H1 (cell line): ENCODE measurements around the gene ADARB2. TPM values are rescaled to one million over a fixed set of nuclear protein-coding genes. Genes with fewer than 3 reads are reported as not detected.

ENCODE experiments used
- CTCF ChIA-PET: fragments of 300-600 bp; sonication (Branson Sonifier 250); formaldehyde crosslinking; loops from one replicate; lab custom pipeline; 2021; ENCODE audit not compliant: partially characterized antibody; lab: Charles Lee
- POLR2A ChIA-PET: fragments of 300-600 bp; sonication (Branson Sonifier 250); formaldehyde crosslinking; loops from one replicate; lab custom pipeline; 2021; ENCODE audit warnings: inconsistent platforms; ENCODE audit not compliant: partially characterized antibody; lab: Charles Lee
- DNase-seq, 2 experiments: peaks; one replicate each; pipeline versions ENCODE4 v3.0.0 to v3.0.0-alpha.2; 2010 to 2022; ENCODE audit warnings: low spot score in 2 of 2, low read depth in 1 of 2, mixed read lengths in 1 of 2
- FAIRE-seq: peaks from 2 replicates; lab custom pipeline; 2011; peaks lifted over from hg19 to GRCh38; lab: Jason Lieb, UNC
- H2AFZ ChIP-seq: 2 replicates; pipeline ENCODE4 v1.8.1; 2012; ENCODE audit warnings: low read length, inconsistent platforms
- H2AK5ac ChIP-seq: 2 replicates; pipeline ENCODE4 v1.6.1; 2013; ENCODE audit warnings: low read depth, low read length
- H2BK120ac ChIP-seq: replicated peaks from 2 replicates; pipeline ENCODE3; 2013; ENCODE audit warnings: low read depth, low read length, inconsistent platforms
- H2BK12ac ChIP-seq: 2 replicates; pipeline ENCODE4 v1.6.1; 2013; ENCODE audit warnings: low read depth, low read length
- H2BK15ac ChIP-seq: 2 replicates; pipeline ENCODE4 v1.6.1; 2013; ENCODE audit warnings: low read length
- H2BK20ac ChIP-seq: 2 replicates; pipeline ENCODE4 v1.6.1; 2013; ENCODE audit warnings: low read length
- H2BK5ac ChIP-seq: 2 replicates; pipeline ENCODE4 v1.6.1; 2013; ENCODE audit warnings: low read depth, low read length
- H3K14ac ChIP-seq: 2 replicates; pipeline ENCODE4 v1.6.1; 2013; ENCODE audit warnings: inconsistent platforms; ENCODE audit not compliant: insufficient read length
- H3K18ac ChIP-seq: 2 replicates; pipeline ENCODE4 v1.6.1; 2013; ENCODE audit warnings: low read length; ENCODE audit errors: extremely low read depth
- H3K23ac ChIP-seq: 2 replicates; pipeline ENCODE4 v1.6.1; 2013; ENCODE audit warnings: inconsistent platforms; ENCODE audit not compliant: insufficient read length
- H3K23me2 ChIP-seq: 2 replicates; pipeline ENCODE4 v1.6.1; 2013; ENCODE audit warnings: low read depth, low read length
- H3K27ac ChIP-seq: 2 replicates; pipeline ENCODE4 v1.6.1; 2011; ENCODE audit warnings: low read depth, low read length, inconsistent platforms
- H3K27me3 ChIP-seq, 4 experiments: replicated peaks in 1 of 4; 1 replicate in 1 of 4; 2 replicates in 3 of 4; pipeline versions ENCODE4 v1.6.1 to v1.8.1; 2011 to 2013; ENCODE audit warnings: low read length in 3 of 4, mild to moderate bottlenecking in 3 of 4, inconsistent platforms in 2 of 4, mixed read lengths in 2 of 4, moderate library complexity in 1 of 4; ENCODE audit not compliant: control insufficient read depth in 3 of 4, insufficient read depth in 3 of 4; ENCODE audit errors: extremely low read depth in 1 of 4
- H3K36me3 ChIP-seq, 4 experiments: 2 replicates each; pipeline versions ENCODE4 v1.6.1 to v1.8.1; 2011 to 2013; ENCODE audit warnings: mild to moderate bottlenecking in 4 of 4, low read length in 3 of 4, moderate library complexity in 2 of 4, control low read depth in 1 of 4, inconsistent platforms in 1 of 4; ENCODE audit not compliant: insufficient read depth in 4 of 4, control insufficient read depth in 2 of 4
- H3K4ac ChIP-seq: replicated peaks from 2 replicates; pipeline ENCODE3; 2013; ENCODE audit warnings: low read length, low read depth, mixed read lengths, inconsistent platforms; ENCODE audit not compliant: insufficient read length
- H3K4me1 ChIP-seq, 4 experiments: replicated peaks in 1 of 4; 1 replicate in 1 of 4; 2 replicates in 3 of 4; pipeline versions ENCODE4 v1.6.1 to v1.8.1; 2011 to 2013; ENCODE audit warnings: low read length in 3 of 4, inconsistent platforms in 2 of 4, mixed read lengths in 1 of 4; ENCODE audit not compliant: insufficient read depth in 4 of 4, control insufficient read depth in 3 of 4
- H3K4me2 ChIP-seq, 2 experiments: 2 replicates each; pipeline versions ENCODE4 v1.6.1 to v1.8.1; 2011 to 2013; ENCODE audit warnings: low read depth in 2 of 2, low read length in 2 of 2, control low read depth in 1 of 2, inconsistent platforms in 1 of 2, mild to moderate bottlenecking in 1 of 2; ENCODE audit not compliant: insufficient read depth in 1 of 2
- H3K4me3 ChIP-seq, 4 experiments: fragments of 200-600, 300-600 bp in 1 of 4; sonication (generic), shearing (Covaris generic), sonication (Bioruptor Twin) in 1 of 4; 2 replicates each; pipeline versions ENCODE4 v1.5.1 to v1.8.1; 2011 to 2016; ENCODE audit warnings: low read length in 4 of 4, low read depth in 3 of 4, control low read depth in 2 of 4, inconsistent platforms in 2 of 4, mild to moderate bottlenecking in 2 of 4, mixed read lengths in 1 of 4, moderate library complexity in 1 of 4; ENCODE audit not compliant: insufficient read depth in 2 of 4; ENCODE audit errors: extremely low read depth in 1 of 4
- H3K56ac ChIP-seq: replicated peaks from 2 replicates; pipeline ENCODE3; 2013; ENCODE audit warnings: low read depth, mild to moderate bottlenecking, mixed read lengths, low read length, inconsistent platforms; ENCODE audit not compliant: insufficient read length
- H3K79me1 ChIP-seq: 2 replicates; pipeline ENCODE4 v1.6.1; 2013; ENCODE audit warnings: low read depth, low read length, control low read depth
- H3K79me2 ChIP-seq, 2 experiments: 2 replicates each; pipeline versions ENCODE4 v1.6.1 to v1.8.1; 2012 to 2013; ENCODE audit warnings: low read length in 2 of 2, mild to moderate bottlenecking in 2 of 2, inconsistent platforms in 1 of 2; ENCODE audit not compliant: insufficient read depth in 2 of 2, control insufficient read depth in 1 of 2
- H3K9ac ChIP-seq, 4 experiments: replicated peaks in 1 of 4; 1 replicate in 1 of 4; 2 replicates in 3 of 4; pipeline versions ENCODE4 v1.6.1 to v1.8.1; 2011 to 2013; ENCODE audit warnings: low read depth in 3 of 4, low read length in 3 of 4, control low read depth in 2 of 4, mild to moderate bottlenecking in 2 of 4, moderate library complexity in 2 of 4, inconsistent platforms in 1 of 4; ENCODE audit errors: extremely low read depth in 1 of 4
- H3K9me3 ChIP-seq, 2 experiments: 2 replicates each; pipeline versions ENCODE4 v1.6.1 to v1.8.1; 2012 to 2013; ENCODE audit warnings: mild to moderate bottlenecking in 2 of 2, moderate library complexity in 2 of 2, control low read depth in 1 of 2, inconsistent platforms in 1 of 2, low read depth in 1 of 2, low read length in 1 of 2, mixed read lengths in 1 of 2; ENCODE audit not compliant: insufficient read depth in 2 of 2
- H4K20me1 ChIP-seq, 2 experiments: replicated peaks in 1 of 2; 2 replicates each; pipeline versions ENCODE3 to v1.8.1; 2011 to 2013; ENCODE audit warnings: inconsistent platforms in 2 of 2, low read length in 2 of 2, mild to moderate bottlenecking in 1 of 2; ENCODE audit not compliant: insufficient read depth in 2 of 2, control insufficient read depth in 1 of 2
- H4K5ac ChIP-seq: 2 replicates; pipeline ENCODE4 v1.6.1; 2013; ENCODE audit warnings: low read length, low read depth, mixed read lengths, inconsistent platforms; ENCODE audit not compliant: insufficient read length
- H4K8ac ChIP-seq: 2 replicates; pipeline ENCODE4 v1.8.0; 2013; ENCODE audit warnings: mild to moderate bottlenecking, moderate library complexity, low read length, inconsistent platforms; ENCODE audit not compliant: insufficient read depth; ENCODE audit errors: extremely low read depth
- H4K91ac ChIP-seq: replicated peaks from 2 replicates; pipeline ENCODE3; 2013; ENCODE audit warnings: low read length, mixed read lengths, inconsistent platforms; ENCODE audit not compliant: insufficient read length
- KDM1A ChIP-seq: fragments of 200-600, 300-600 bp; sonication (generic); IDR thresholded peaks from 2 replicates; pipeline ENCODE4 v1.7.1; 2016; ENCODE audit warnings: mild to moderate bottlenecking, low read length, borderline replicate concordance
- KDM4A ChIP-seq: IDR thresholded peaks from one replicate; pipeline ENCODE4 v1.7.1; 2012; ENCODE audit warnings: low read depth, mild to moderate bottlenecking, moderate library complexity, low read length, inconsistent platforms; ENCODE audit not compliant: severe bottlenecking
- KDM5A ChIP-seq: fragments of 200-600 bp; IDR thresholded peaks from 2 replicates; pipeline ENCODE4 v1.7.1; 2012; ENCODE audit warnings: mild to moderate bottlenecking, low read length, inconsistent platforms, mixed read lengths
- TCF12 ChIP-seq: IDR thresholded peaks from 2 replicates; pipeline ENCODE4 v1.6.1; 2011; ENCODE audit warnings: low read depth, mild to moderate bottlenecking, low read length
- ZNF274 ChIP-seq: IDR thresholded peaks from 2 replicates; pipeline ENCODE4 v1.7.0; 2012; ENCODE audit warnings: low read length, borderline replicate concordance; ENCODE audit errors: extremely low read depth
- WGBS, 2 experiments: shearing (Covaris generic) in 1 of 2; methylation state at CpG; one replicate each; pipeline versions ENCODE4 v1.1.6 to v1.1.7; 2013 to 2015; ENCODE audit warnings: low lambda C conversion rate in 2 of 2, mixed read lengths in 2 of 2, inconsistent platforms in 1 of 2, low coverage in 1 of 2, missing lambda C conversion rate in 1 of 2; ENCODE audit not compliant: insufficient replicate concordance in 2 of 2, insufficient coverage in 1 of 2, insufficient read length in 1 of 2; ENCODE audit errors: extremely low coverage in 1 of 2, missing lambda C conversion rate in 1 of 2; 5-methylcytosine and 5-hydroxymethylcytosine counted together
- polyA plus RNA-seq, 7 experiments: library from polyadenylated mRNA; depleted of rRNA in 3 of 7; stranded (reverse) in 5 of 7; unstranded in 2 of 7; fragments of >200 nt in 5 of 7; fragments of 200-250 nt in 2 of 7; gene quantifications; 1 replicate in 5 of 7; 2 replicates in 1 of 7; 4 replicates in 1 of 7; pipeline versions ENCODE4 v1.2.1 to v1.2.3, GENCODE V29; 2011 to 2013; ENCODE audit warnings: missing spikeins in 2 of 7, mixed read lengths in 2 of 7
- total RNA-seq: library from RNA; stranded (reverse); fragmentation: NEBNext Ultra II Directional; extraction: Animal tissue kit (Norgen Biotek cat#: 25700); gene quantifications from 2 replicates; pipeline ENCODE4 v1.2.1, GENCODE V29; 2021

ADARB2 gene
- total and polyA plus RNA-seq, 2 of the 8 experiments (the other 6 are each of a cell fraction or from before 2014, with no cell fraction given) = 2.2 to 2.8 TPM

DNA sequence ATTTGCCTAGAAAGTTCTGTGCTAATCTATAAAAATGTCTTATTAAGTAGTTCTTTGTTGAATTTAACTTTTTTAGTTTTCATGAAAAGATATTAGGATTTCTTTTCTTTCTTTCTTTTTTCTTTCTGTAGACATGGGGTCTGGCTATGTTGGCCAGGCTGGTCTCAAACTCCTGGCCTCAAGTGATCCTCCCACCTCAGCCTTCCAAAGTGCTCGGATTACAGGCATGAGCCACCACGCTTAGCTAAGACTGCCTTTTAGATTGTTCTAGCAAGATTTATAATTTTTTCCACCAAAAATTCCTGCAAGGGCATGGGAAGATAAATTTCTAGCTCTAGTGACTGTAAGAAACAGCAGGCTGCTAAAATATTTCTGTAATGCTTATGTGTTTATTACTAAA is 540.7 kb downstream of the ADARB2 start:
- TF ChIP-seq KDM5A (no peak), KDM4A (no peak), TCF12 (no peak), KDM1A (no peak), ZNF274 (no peak)
- Histone ChIP-seq H2BK12ac (no peak overlapping the region), H2BK5ac (no peak overlapping the region), H2AK5ac (no peak overlapping the region), H3K4me3 (no peak overlapping the region), H3K9ac (no peak overlapping the region), H3K79me1 (no peaks in the 10 kb centered on the region), H3K14ac (no peak overlapping the region), H3K23me2 (0 out of 2 replicates have a peak, but pooled peaks cover 2% of the 10 kb centered on the region), H3K18ac (no peak overlapping the region), H3K27ac (no peak overlapping the region), H3K4ac (no peak overlapping the region), H2AFZ (no peak overlapping the region), H3K4me1 (peaks cover 10 to 27% (median 14%) of the 10 kb centered on the region in 4 experiments; a peak in 6 of 7 replicates), H3K56ac (no peak overlapping the region), H3K9me3 (no peaks in the 10 kb centered on the region), H4K5ac (no peak overlapping the region), H2BK120ac (no peak overlapping the region), H3K23ac (no peak overlapping the region), H4K8ac (no peak overlapping the region), H4K91ac (no peak overlapping the region), H2BK20ac (no peak overlapping the region), H2BK15ac (no peak overlapping the region), H3K27me3 (no peaks in the 10 kb centered on the region; a peak in 2 of 7 replicates), H3K79me2 (no peaks in the 10 kb centered on the region), H4K20me1 (no peaks in the 10 kb centered on the region), H3K36me3 (no peaks in the 10 kb centered on the region), H3K4me2 (no peak overlapping the region; a peak in 1 of 4 replicates)
- CTCF ChIA-PET = interaction anchor here (1.6 kb wide), 1 partner anchor 18 kb away, joined by 4 read pairs; no protein-coding TSS in a partner anchor
- 91% methylated on average over 2 of the region's 2 CpGs; no CpG with 5 or more reads in 1 of the 2 experiments for WGBS, 2 experiments
- DNase-seq (no peak), FAIRE-seq (no peak)
- POLR2A ChIA-PET = interaction anchor here (0.6 kb wide), 1 partner anchor 33 kb away, joined by 3 read pairs; no protein-coding TSS in a partner anchor
